Tibial nerve (tissue), 4 donors: Measurements from ENCODE around the gene MKRN2OS.

Source experiments
- CTCF ChIP-seq, 5 experiments: fragments of 200-600 bp in 3 of 5; fragments of 450-650 bp in 2 of 5; sonication (generic) in 3 of 5; IDR thresholded peaks; one replicate each; pipeline ENCODE4 v1.5.1; 2016 to 2019; ENCODE audit warnings: antibody characterized with exemption in 5 of 5, mild to moderate bottlenecking in 3 of 5, moderate library complexity in 2 of 5
- EP300 ChIP-seq, 2 donors: sonication (generic); formaldehyde crosslinking; IDR thresholded peaks; one replicate each; pipeline ENCODE4 v1.6.1; 2017; ENCODE audit warnings: antibody characterized with exemption in 2 of 2, mild to moderate bottlenecking in 1 of 2
- POLR2A ChIP-seq, 2 donors: fragments of 450-650 bp; IDR thresholded peaks; one replicate each; pipeline ENCODE4 v1.6.1; 2017; ENCODE audit warnings: antibody characterized with exemption in 2 of 2, mild to moderate bottlenecking in 2 of 2, moderate library complexity in 2 of 2

- no peak for TF ChIP-seq CTCF (IDR thresholded peaks at IDR 0.05)
- TF ChIP-seq POLR2A (IDR thresholded peaks at IDR 0.05) = no peak
- no peak for TF ChIP-seq EP300 (IDR thresholded peaks at IDR 0.05)
Measured at GRCh38 chr3:12559520-12559919, 14.2 kb upstream of the MKRN2OS start.
